Activated CD8-positive, alpha-beta T cell treated with anti-CD3 and anti-CD28 coated beads for 36 hours (primary cell): Measurements from ENCODE around the gene YIPF2. TPM values are rescaled to one million over a fixed set of nuclear protein-coding genes. Genes with fewer than 3 reads are reported as not detected.

Experiments used
- ATAC-seq: fragments of 200-7000 bp; cut with Tn5 transposase; one replicate; pipeline ENCODE4 v1.10.0; 2021; ENCODE audit warnings: mild to moderate bottlenecking, moderate library complexity
- CTCF ChIA-PET: fragments of 350-600 bp; sonication (Branson Sonifier 250); formaldehyde crosslinking; loops from one replicate; lab custom pipeline; 2021; ENCODE audit warnings: antibody characterized with exemption; lab: Charles Lee
- POLR2A ChIA-PET: fragments of 350-600 bp; sonication (Branson Sonifier 250); formaldehyde crosslinking; loops from one replicate; lab custom pipeline; 2021; ENCODE audit warnings: antibody characterized with exemption; lab: Charles Lee
- DNase-seq: peaks from one replicate; pipeline ENCODE4 v3.0.0-alpha.2; 2020
- H3K27ac Mint-ChIP-seq: one replicate; pipeline ENCODE4 v1.8.0; 2021; ENCODE audit warnings: mild to moderate bottlenecking, mixed read lengths
- H3K27me3 Mint-ChIP-seq: one replicate; pipeline ENCODE4 v1.8.0; 2021; ENCODE audit warnings: mixed read lengths
- H3K36me3 Mint-ChIP-seq: one replicate; pipeline ENCODE4 v1.8.0; 2021; ENCODE audit warnings: low read depth, mixed read lengths
- H3K4me1 Mint-ChIP-seq: one replicate; pipeline ENCODE4 v1.8.0; 2021; ENCODE audit warnings: low read depth, mixed read lengths
- H3K4me3 Mint-ChIP-seq: one replicate; pipeline ENCODE4 v1.8.0; 2021; ENCODE audit warnings: mild to moderate bottlenecking, moderate library complexity, mixed read lengths
- H3K9me3 Mint-ChIP-seq: one replicate; pipeline ENCODE4 v1.8.0; 2021; ENCODE audit warnings: mixed read lengths
- CTCF ChIP-seq: fragments of 200-600 bp; IDR thresholded peaks from one replicate; pipeline ENCODE4 v1.8.0; 2022; ENCODE audit warnings: antibody characterized with exemption, mild to moderate bottlenecking
- intact Hi-C: fragments of 100-400 bp; cut with micrococcal nuclease; formaldehyde crosslinking; loops from one replicate; pipeline ENCODE4 v1.10.0; 2022
- total RNA-seq, 2 experiments: library from RNA; stranded (reverse); gene quantifications; one replicate each; pipeline ENCODE4 v1.2.3, GENCODE V29; 2021

YIPF2 gene
- total RNA-seq, 2 experiments from 2014 or later, result 21.7 to 24.4 TPM

DNA sequence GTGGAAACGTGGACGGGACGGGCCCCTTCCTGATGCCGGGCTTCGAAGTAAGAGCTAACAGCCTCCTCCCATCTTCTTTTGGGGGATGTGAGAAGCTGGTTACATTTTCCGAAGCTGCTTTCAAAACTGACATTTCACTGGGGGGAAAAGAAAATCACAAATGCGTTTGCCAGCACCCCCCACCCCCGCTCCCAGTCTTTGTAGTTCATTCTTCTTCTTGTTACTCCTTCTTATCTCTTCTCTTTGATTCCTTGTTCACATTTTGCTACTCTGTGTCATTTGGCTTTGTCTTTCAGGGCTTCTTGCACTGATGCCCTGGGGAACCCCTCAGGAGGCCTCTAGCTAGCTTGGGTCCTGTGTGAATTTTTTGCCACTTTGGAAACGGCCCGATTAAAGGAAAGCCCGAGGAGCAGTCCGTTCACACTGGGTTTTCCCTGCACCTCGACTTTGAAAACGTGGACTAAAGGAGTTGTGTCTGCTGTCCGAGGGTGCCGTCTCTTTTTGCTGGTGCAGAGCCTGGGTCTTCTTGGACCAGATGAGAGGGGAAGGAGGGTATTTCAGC is 55.8 kb downstream of the YIPF2 start:
- H3K27me3 Mint-ChIP-seq, result no peaks in the 10 kb centered on the region
- peak overlapping the region; percentile 76 for H3K4me3 Mint-ChIP-seq
- peak overlapping the region; percentile 87 for H3K27ac Mint-ChIP-seq
- no peaks in the 10 kb centered on the region for H3K9me3 Mint-ChIP-seq
- CTCF ChIA-PET, result interaction anchor here (0.8 to 9.9 kb wide), 14 partner anchors 8 to 163 kb away, joined by 3 to 137 read pairs (median 5); partner anchors contain the start of genes DNM2 and TMED1
- no peak for ATAC-seq
- DNase-seq, result peak; percentile 71
- POLR2A ChIA-PET, result interaction anchor here (0.7 to 1.8 kb wide), 10 partner anchors 8 to 217 kb away, joined by 3 to 9 read pairs (median 4); partner anchors contain the start of gene TMED1
- intact Hi-C loops, result no loop called here
- TF ChIP-seq CTCF, result no peak
- peaks cover 6% of the 10 kb centered on the region for H3K36me3 Mint-ChIP-seq
- peaks cover 38% of the 10 kb centered on the region for H3K4me1 Mint-ChIP-seq

Other genes with a start within 250 kb of the YIPF2 start
- gene QTRT1, start 227.2 kb downstream of the YIPF2 start, total RNA-seq, result 10 to 100 TPM; 56.8 to 61.8 TPM
- gene DNM2, start 210.6 kb downstream of the YIPF2 start, total RNA-seq, result 100 to 1,000 TPM; 151 to 153 TPM
- gene TMED1, start 92.4 kb downstream of the YIPF2 start, total RNA-seq, result 10 to 100 TPM; 12.9 to 15.0 TPM
- gene C19orf38, start 80.2 kb downstream of the YIPF2 start, total RNA-seq, result 1 to 10 TPM; 1.2 to 1.3 TPM
- 10 to 100 TPM; 95.1 to 95.4 TPM for gene CARM1, start 57.1 kb downstream of the YIPF2 start, total RNA-seq
- gene TIMM29, start 172 bp upstream of the YIPF2 start, total RNA-seq, result 10 to 100 TPM; 14.7 to 17.7 TPM
- 10 to 100 TPM; 97.0 to 98.7 TPM for gene SMARCA4, start 32.4 kb upstream of the YIPF2 start, total RNA-seq
- 10 to 100 TPM; 54.7 to 56.5 TPM for gene LDLR, start 160.8 kb upstream of the YIPF2 start, total RNA-seq
- gene SPC24, start 227.1 kb upstream of the YIPF2 start, total RNA-seq, result 10 to 100 TPM; 60.5 to 70.9 TPM